DMS114 treated with DMSO at 0.1 percent for 48 hours (cell line): ENCODE measurements around the gene PPP4R1.

Experiments
- DNase-seq: peaks from one replicate; lab custom pipeline; 2025; ENCODE audit not compliant: unreplicated experiment; lab: John Stamatoyannopoulos, UW

The PPP4R1 gene

GRCh38 chr18:9596226-9596625 is 18.1 kb downstream of the PPP4R1 start:
- no peak for DNase-seq

GRCh38 chr18:9594823-9595596 is 19.3 kb downstream of the PPP4R1 start:
- no peak for DNase-seq

- no peak for DNase-seq
Measured at GRCh38 chr18:9587924-9588323, 26.4 kb downstream of the PPP4R1 start.

- no peak for DNase-seq
Measured at GRCh38 chr18:9586814-9587213, 27.5 kb downstream of the PPP4R1 start.

DNA sequence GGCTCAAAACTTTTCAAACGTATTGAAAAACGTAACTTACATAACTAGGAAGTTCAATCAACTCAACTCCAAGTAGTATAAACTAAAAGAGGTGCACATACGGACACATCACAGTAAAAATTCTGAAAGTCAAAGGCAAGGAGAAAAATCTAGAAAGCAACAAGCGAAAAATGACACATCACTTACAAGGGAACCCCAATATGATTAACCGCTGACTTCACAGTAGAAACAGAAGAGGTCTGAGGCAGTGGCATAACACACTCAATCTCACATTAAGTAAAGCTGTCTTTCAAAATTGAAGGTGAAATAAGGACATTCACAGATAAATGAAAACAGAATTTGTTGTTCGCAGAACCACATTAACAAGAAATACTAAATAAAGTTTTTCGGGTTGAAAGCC is 32.7 kb downstream of the PPP4R1 start:
- no peak for DNase-seq

DNA sequence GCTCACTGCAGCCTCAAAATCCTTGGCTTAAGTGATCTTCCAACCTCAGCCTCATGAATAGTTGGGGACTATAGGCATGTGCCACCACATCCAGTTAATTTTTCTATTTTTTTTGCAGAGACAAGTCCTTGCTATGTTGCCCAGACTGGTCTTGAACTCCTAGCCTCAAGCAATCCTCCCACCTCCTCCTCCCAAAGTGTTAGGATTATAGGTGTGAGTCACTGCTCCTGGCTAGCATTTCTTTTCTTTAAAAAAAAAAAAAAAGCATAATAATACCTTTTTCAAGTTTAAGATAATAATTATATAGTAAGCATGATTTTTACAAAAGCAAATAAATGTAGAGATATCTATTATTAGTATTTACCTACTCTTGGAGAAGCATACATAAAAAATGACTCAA is 36.1 kb downstream of the PPP4R1 start:
- DNase-seq = no peak

DNA sequence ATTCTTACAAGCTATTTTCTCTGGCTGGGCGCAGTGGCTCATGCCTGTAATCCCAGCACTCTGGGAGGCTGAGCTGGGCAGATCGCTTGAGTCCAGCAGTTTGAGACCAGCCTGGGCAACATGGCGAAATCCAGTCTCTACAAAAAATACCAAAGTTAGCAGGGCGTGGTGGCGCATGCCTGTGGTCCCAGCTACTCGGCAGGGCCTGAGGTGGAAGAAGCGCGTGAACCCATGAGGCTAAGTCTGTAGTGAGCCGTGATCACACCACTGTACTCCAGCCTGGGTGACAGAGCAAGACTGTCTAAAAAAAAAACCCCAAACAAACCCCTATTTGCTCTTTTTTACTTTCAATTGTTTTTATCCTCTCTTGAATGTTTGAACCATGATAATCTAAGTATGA is 37.0 kb downstream of the PPP4R1 start:
- DNase-seq = no peak

GRCh38 chr18:9575558-9575957 is 38.8 kb downstream of the PPP4R1 start:
- DNase-seq = peak; percentile 39

- no peak for DNase-seq
Measured at GRCh38 chr18:9574473-9575115, 39.8 kb downstream of the PPP4R1 start.

GRCh38 chr18:9571546-9571945 is 42.8 kb downstream of the PPP4R1 start:
- DNase-seq = no peak

DNA sequence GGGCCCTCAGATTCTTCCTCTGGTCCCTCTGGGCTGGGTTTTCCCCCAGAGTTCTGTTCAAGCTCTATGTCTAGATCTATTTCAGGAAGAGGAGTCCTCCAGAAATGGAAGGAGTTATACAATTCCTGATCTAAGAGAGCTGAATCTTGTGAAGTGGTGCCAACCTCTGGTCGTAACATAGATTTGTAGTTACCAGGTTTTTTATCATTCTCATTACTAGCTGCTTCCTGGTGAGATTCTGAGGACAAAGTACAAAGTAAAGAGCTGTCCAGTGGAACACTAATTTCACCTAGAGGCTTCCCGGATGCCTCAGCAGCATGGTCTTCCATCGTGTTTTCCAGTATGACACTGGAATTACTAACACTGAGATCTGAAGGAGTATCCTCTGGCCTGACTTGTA is 44.1 kb downstream of the PPP4R1 start:
- no peak for DNase-seq

DNA sequence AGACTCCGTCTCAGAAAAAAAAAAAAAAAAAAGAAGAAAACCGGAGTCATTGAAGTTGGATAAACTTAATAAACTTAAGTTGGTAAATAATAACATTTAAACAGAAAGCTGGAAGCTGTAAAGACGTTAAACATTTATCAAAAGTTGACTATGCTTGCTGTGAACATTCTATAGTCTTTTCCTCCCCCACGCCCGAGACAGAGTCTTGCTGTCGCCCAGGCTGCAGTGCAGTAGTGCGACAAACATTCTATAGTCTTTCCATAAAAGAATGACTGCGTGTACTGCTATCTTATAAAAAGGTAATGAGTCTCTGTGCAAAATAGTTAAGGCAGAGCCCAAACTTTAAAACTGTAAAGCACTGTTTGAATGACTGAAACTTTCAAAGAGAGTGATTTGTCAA is 45.2 kb downstream of the PPP4R1 start:
- no peak for DNase-seq

DNA sequence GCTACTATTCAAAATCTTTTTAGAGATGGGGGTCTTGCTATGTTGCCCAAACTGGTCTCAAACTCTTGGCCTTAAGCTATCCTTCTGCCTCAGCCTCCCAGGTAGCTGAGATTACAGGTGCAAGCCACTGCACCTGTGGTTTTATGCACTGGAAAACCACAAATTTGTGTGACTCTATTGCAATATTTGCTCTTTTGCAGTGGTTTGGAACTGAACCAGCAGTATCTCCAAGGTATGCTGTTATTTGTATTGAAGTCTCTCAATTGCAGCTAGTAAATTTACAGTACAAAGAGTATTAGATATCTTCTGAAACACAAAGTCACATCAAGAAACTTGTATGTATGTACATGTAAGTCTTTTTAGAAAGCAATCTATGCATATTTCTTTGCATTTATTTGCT is 46.2 kb downstream of the PPP4R1 start:
- DNase-seq = no peak

DNA sequence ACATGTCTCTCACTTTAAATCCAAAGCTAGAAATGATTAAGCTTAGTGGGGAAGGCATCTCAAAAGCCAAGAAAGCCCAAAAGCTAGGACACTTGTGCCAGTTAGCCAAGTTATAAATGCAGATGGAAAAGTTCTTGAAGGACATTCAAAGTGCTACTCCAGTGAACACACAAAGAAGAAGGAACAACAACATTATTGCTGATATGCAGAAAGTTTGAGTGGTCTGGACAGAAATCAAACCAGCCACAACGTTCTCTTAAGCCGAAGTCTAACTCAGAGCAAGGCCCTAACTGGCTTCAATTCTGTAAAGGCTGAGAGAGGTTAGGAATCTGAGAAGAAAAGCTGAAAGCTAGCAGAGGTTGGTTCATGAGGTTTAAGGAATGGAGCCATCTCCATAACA is 49.0 kb downstream of the PPP4R1 start:
- DNase-seq = no peak

DNA sequence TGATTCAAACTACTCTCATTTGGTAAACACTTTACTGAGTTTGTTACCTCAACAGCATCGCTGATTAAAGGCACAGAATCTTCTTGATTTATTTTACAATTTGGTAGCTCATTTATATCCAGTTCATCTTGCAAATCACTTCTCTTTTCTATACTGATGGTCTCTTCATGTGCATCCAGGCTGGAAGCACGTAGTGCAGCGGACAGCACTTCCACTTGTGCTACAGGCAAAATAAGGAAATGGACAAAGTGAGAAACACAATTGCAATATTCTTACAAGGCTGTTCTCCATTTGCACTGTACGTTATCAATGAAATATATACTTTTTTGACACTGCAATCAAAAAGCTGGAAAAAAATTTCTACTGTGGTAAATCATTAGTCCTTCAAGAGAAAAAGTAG is 51.0 kb downstream of the PPP4R1 start:
- no peak for DNase-seq

DNA sequence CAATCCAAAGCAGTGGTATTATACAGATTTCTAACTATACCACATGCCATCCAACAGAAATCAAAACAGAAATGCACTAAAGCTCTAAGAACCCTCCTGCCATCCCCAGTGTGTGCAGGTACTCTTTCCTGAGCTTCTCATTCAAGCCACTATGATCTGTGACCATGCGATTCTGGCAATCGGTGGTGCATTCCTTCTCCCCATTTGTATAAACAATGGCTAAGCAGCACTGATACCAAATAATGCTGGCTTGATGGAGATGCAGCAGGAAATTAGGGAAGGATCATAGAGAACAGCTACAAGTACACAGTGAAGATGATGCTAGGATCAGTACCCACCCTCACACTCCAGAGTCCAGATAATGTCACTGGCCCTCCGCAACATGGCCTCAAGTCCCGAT is 51.8 kb downstream of the PPP4R1 start:
- no peak for DNase-seq

- DNase-seq = no peak
Measured at GRCh38 chr18:9561759-9562158, 52.6 kb downstream of the PPP4R1 start.

GRCh38 chr18:9559253-9559652 is 55.1 kb downstream of the PPP4R1 start:
- no peak for DNase-seq

DNA sequence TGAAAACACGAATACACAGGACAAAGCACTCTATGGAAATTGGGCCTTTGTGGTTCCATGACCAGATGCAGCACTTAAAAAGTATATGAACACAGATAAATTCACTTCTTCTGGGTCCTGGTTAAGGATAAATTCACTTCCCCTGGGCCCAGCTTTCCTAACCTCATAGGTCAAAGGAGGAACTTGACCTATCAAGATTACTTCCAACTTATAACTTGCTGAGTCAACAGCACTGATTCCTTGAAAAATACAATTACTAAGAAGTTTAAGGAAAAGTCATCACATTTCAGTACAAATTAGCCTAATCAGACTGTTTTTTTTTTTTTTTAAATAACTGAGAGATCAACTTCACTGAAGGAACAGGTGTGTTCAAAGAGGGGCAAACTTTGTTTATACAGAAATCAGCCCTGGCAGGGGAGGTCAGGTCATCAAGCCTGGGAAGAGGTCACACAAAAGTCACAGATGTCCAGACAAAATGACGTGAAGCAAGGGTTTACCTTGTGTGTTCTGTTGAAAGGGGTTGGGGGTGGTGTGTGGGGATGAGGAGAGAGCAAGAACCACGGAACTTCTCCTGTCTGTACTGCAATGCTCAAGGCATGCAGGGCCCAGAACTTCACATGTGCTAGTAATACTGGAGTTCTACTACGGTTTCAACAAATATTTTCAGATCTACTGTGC is 55.8 kb downstream of the PPP4R1 start:
- DNase-seq = no peak

DNA sequence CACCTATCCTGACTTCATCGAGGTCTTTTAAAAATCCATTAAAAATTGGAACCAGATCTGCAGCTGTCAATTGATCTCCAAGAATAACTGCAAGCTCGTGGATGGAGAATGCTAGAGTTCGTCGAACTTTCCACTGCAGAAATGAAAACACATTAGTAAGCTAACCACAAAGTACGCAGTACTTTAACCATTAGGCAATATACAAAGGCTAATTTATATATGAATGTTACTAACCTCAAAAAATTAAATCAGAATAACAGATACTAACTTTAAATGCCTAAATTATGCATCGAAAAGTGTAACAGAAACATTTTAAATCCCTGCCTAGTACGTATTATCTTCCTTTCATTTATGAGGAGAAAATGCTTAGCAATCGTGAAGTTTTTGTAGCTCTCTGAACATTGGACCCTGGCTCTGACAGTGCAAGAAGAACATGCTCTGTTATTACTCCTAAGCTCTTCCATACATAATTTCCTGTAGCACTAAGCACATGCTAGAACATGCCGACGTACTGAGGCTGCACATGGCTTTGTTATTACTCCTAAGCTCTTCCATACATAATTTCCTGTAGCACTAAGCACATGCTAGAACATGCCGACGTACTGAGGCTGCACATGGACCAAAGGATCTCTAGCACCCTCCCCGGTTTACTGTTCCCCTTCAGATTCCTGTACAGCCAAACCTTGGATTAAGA is 57.0 kb downstream of the PPP4R1 start:
- no peak for DNase-seq

DNA sequence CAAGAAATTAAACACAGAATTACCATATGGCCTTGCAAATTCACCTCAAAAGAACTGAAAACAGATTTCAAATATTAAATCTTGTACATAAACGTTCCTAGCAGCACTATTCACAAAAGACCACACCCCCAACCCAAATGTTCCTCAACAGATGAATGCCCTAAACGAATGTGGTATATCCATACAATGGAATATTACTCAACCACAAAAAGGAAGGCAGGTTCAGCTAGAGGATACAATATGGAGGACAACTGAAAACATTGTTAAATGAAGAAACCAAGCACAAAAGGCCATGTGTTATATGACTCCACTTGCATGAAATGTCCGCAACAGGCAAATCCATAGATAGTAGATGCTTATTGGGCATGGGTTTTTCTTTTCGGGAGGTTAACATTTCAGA is 61.7 kb downstream of the PPP4R1 start:
- no peak for DNase-seq

- DNase-seq = no peak
Measured at GRCh38 chr18:9552191-9552590, 62.2 kb downstream of the PPP4R1 start.
